ENCODE measurements around the gene TMEM109. TPM values are rescaled to one million over a fixed set of nuclear protein-coding genes. Genes with fewer than 3 reads are reported as not detected.

The TMEM109 gene, protein sequence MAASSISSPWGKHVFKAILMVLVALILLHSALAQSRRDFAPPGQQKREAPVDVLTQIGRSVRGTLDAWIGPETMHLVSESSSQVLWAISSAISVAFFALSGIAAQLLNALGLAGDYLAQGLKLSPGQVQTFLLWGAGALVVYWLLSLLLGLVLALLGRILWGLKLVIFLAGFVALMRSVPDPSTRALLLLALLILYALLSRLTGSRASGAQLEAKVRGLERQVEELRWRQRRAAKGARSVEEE
- 40.9 and 58.0 TPM in 2 replicates for polyA plus RNA-seq (2011; rRNA removed)
- 66.3 and 75.3 TPM in 2 replicates for polyA plus RNA-seq (2012; cell fraction: cytosol; rRNA removed)
- polyA plus RNA-seq (2012; cell fraction: nucleus; rRNA removed): 76.5 and 78.4 TPM in 2 replicates
- polyA plus RNA-seq (2017; fragmentation: RNase III; extraction: RNeasy Plus Mini Kit Qiagen cat#74134 plus additional on column Dnase treatment): 88.4 to 93.4 TPM (median 93.0 TPM) in 3 replicates
- 33.3 and 36.8 TPM in 2 replicates for polyA minus RNA-seq (2011; rRNA and poly(A)+ RNA removed)

DNA sequence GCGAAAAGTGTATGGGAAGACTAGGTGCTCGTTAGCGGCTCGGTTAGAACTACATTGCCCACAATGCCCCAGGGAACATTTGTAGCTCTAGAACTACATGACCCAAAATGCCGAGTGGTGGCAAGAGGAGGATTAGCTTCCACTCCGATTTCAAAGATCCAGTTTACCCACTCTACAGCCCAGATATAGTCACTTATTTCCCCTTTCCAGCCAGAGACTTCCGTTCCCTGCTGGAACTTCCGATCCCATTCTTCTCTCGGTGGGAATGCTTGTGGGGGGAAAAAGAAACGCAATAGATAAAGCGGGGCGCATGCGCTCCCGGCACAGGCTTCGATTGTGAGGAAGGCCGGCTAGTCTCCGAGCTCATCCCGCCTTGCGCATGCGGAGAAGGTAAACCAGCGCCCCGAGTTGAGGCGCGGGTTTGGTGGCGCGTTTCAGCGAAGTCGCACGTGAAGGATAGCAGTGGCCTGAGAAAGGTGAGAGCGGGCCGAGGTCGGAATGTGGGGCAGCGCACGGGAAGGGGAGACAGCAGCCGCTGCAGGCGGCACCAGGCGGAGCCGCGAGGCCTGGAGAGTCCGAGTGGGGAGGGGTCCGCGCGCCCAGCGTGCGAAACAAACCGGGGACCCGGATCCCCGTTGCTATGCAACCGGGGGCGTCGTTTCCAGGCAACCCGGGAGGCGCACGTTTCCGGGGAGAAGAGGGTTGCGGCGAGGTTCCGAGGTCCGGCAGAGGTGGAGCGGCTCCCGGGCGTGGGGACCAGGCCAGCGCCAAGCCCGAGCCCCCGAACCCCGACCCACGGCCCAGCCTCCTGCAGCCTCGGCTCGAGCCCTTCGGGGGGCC, at the start of gene TMEM109:
Gene TMEM109, plus strand, starts transcription at position 366 of the 840 bp plus-strand sequence. CDS start 5,536 bp downstream, outside the sequence.
- ATAC-seq (peak; percentile 79 to 89), DNase-seq (ENCODE audit: low read depth in 1 of 2, low spot score in 1 of 2) (peak; percentile 87 to 94), FAIRE-seq (no peak)
- Histone ChIP-seq H3K4me2 (peak within 1 kb of the TSS; percentile 98), H3K4me3 (peak within 1 kb of the TSS; percentile 76), H3K27ac (peak within 1 kb of the TSS; percentile 91 to 94), H3K9me3 (no peaks in the 10 kb centered on the region), H3K4me1 (peaks cover 21% of the 10 kb centered on the region)
- WGBS (ENCODE audit: missing lambda C conversion rate): 2% methylated on average over 50 of the region's 70 CpGs
- ChIA-PET CTCF (interaction anchor here (0.9 to 3.7 kb wide), 13 partner anchors 10 to 273 kb away, joined by 3 to 25 read pairs (median 8); partner anchors contain the start of gene TMEM132A), POLR2A (interaction anchor here (1.0 to 1.7 kb wide), 4 partner anchors 9 to 245 kb away, joined by 4 to 6 read pairs (median 4); partner anchors contain the start of gene TMEM132A)
- TF ChIP-seq, protein P1, sequence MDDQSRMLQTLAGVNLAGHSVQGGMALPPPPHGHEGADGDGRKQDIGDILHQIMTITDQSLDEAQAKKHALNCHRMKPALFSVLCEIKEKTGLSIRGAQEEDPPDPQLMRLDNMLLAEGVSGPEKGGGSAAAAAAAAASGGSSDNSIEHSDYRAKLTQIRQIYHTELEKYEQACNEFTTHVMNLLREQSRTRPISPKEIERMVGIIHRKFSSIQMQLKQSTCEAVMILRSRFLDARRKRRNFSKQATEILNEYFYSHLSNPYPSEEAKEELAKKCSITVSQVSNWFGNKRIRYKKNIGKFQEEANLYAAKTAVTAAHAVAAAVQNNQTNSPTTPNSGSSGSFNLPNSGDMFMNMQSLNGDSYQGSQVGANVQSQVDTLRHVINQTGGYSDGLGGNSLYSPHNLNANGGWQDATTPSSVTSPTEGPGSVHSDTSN (IDR thresholded peaks at IDR 0.05): no peak
- TF ChIP-seq TP53 (CRISPR knock-in tag; IDR thresholded peaks at IDR 0.05) (no peak), HOXB13 (CRISPR knock-in tag; IDR thresholded peaks at IDR 0.05; ENCODE audit: low read depth) (peak; percentile 59; the same call in 1 of the 2 replicates), POLR2AphosphoS2 (conservative IDR thresholded peaks at IDR 0.05; ENCODE audit: low read length) (no peak), TFCP2L1 (CRISPR knock-in tag; IDR thresholded peaks at IDR 0.05) (0 out of 2 replicates have a peak, but pooled peaks have one; percentile 36), RFX5 (IDR thresholded peaks at IDR 0.05) (no peak), JUN (IDR thresholded peaks at IDR 0.05) (peak in 1 of 2 experiments; percentile 28; a peak in 2 of 5 replicates), BHLHE40 (IDR thresholded peaks at IDR 0.05; ENCODE audit: low read depth, low read length) (peak; percentile 39; the same call in 1 of the 2 replicates), ZFP36 (IDR thresholded peaks at IDR 0.05; ENCODE audit: borderline replicate concordance, partially characterized antibody) (no peak), MYC (IDR thresholded peaks at IDR 0.05; ENCODE audit: borderline replicate concordance, low read length) (0 out of 2 replicates have a peak, but pooled peaks have one; percentile 51), HOXB5 (CRISPR knock-in tag; IDR thresholded peaks at IDR 0.05) (peak; percentile 47; the same call in 1 of the 2 replicates), PHF8 (IDR thresholded peaks at IDR 0.05; ENCODE audit: borderline replicate concordance, low read depth) (peak; percentile 73; the same call in 1 of the 2 replicates), KDM1A (IDR thresholded peaks at IDR 0.05; ENCODE audit: low read depth) (no peak), POLR2A (IDR thresholded peaks at IDR 0.05; ENCODE audit: low read length) (peak; percentile 71), ZSCAN20 (CRISPR knock-in tag; IDR thresholded peaks at IDR 0.05) (no peak)
- TF ChIP-seq, protein P2, sequence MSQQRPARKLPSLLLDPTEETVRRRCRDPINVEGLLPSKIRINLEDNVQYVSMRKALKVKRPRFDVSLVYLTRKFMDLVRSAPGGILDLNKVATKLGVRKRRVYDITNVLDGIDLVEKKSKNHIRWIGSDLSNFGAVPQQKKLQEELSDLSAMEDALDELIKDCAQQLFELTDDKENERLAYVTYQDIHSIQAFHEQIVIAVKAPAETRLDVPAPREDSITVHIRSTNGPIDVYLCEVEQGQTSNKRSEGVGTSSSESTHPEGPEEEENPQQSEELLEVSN (IDR thresholded peaks at IDR 0.05; ENCODE audit: borderline replicate concordance, low read depth): peak; percentile 99
- TF ChIP-seq, protein P3, sequence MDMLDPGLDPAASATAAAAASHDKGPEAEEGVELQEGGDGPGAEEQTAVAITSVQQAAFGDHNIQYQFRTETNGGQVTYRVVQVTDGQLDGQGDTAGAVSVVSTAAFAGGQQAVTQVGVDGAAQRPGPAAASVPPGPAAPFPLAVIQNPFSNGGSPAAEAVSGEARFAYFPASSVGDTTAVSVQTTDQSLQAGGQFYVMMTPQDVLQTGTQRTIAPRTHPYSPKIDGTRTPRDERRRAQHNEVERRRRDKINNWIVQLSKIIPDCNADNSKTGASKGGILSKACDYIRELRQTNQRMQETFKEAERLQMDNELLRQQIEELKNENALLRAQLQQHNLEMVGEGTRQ (IDR thresholded peaks at IDR 0.05): 0 out of 2 replicates have a peak, but pooled peaks have one; percentile 8
- TF ChIP-seq, protein P4, sequence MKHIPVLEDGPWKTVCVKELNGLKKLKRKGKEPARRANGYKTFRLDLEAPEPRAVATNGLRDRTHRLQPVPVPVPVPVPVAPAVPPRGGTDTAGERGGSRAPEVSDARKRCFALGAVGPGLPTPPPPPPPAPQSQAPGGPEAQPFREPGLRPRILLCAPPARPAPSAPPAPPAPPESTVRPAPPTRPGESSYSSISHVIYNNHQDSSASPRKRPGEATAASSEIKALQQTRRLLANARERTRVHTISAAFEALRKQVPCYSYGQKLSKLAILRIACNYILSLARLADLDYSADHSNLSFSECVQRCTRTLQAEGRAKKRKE (CRISPR knock-in tag; IDR thresholded peaks at IDR 0.05; ENCODE audit: low read depth): peak; percentile 74; the same call in 1 of the 2 replicates
- TF ChIP-seq, protein P5, sequence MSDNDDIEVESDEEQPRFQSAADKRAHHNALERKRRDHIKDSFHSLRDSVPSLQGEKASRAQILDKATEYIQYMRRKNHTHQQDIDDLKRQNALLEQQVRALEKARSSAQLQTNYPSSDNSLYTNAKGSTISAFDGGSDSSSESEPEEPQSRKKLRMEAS (IDR thresholded peaks at IDR 0.05): peak; percentile 98
